HUES48 (cell line): ENCODE data around the gene GNGT2.

Experiments
- H3K27ac ChIP-seq: one replicate; pipeline ENCODE4 v1.7.0; 2013; ENCODE audit warnings: low read depth, low read length, inconsistent platforms
- H3K27me3 ChIP-seq: 2 replicates; pipeline ENCODE4 v1.6.1; 2013; ENCODE audit warnings: mild to moderate bottlenecking, low read length; ENCODE audit not compliant: control insufficient read depth, insufficient read depth
- H3K36me3 ChIP-seq: 2 replicates; pipeline ENCODE4 v1.6.1; 2013; ENCODE audit warnings: low read length; ENCODE audit not compliant: control insufficient read depth, insufficient read depth
- H3K4me1 ChIP-seq: 2 replicates; pipeline ENCODE4 v1.6.1; 2013; ENCODE audit warnings: mild to moderate bottlenecking, low read length; ENCODE audit not compliant: control insufficient read depth, insufficient read depth
- H3K4me3 ChIP-seq: 2 replicates; pipeline ENCODE4 v1.5.1; 2013; ENCODE audit warnings: mild to moderate bottlenecking, low read depth, low read length
- H3K9ac ChIP-seq: 2 replicates; pipeline ENCODE4 v1.6.1; 2013; ENCODE audit warnings: mild to moderate bottlenecking, low read depth, low read length, moderate library complexity
- H3K9me3 ChIP-seq: 2 replicates; pipeline ENCODE4 v1.6.1; 2013; ENCODE audit warnings: low read length; ENCODE audit not compliant: control insufficient read depth, insufficient read depth

Gene GNGT2

GRCh38 chr17:49162866-49163265 lies 47.5 kb downstream of the GNGT2 start:
- Histone ChIP-seq H3K9ac (no peak overlapping the region), H3K4me1 (no peaks in the 10 kb centered on the region), H3K27me3 (no peaks in the 10 kb centered on the region; the same call in 1 of the 2 replicates), H3K27ac (no peak overlapping the region), H3K9me3 (no peaks in the 10 kb centered on the region), H3K36me3 (no peaks in the 10 kb centered on the region), H3K4me3 (no peak overlapping the region)

GRCh38 chr17:49157784-49158183 lies 52.6 kb downstream of the GNGT2 start:
- Histone ChIP-seq H3K27me3 (no peaks in the 10 kb centered on the region; the same call in 1 of the 2 replicates), H3K9me3 (no peaks in the 10 kb centered on the region), H3K27ac (peak overlapping the region; percentile 28), H3K9ac (no peak overlapping the region), H3K4me3 (no peak overlapping the region), H3K4me1 (no peaks in the 10 kb centered on the region), H3K36me3 (no peaks in the 10 kb centered on the region)

- Histone ChIP-seq H3K36me3 (no peaks in the 10 kb centered on the region), H3K27me3 (no peaks in the 10 kb centered on the region; the same call in 1 of the 2 replicates), H3K27ac (no peak overlapping the region), H3K4me1 (no peaks in the 10 kb centered on the region), H3K9ac (no peak overlapping the region), H3K4me3 (no peak overlapping the region), H3K9me3 (no peaks in the 10 kb centered on the region)
Measured at GRCh38 chr17:49156256-49156655, 54.1 kb downstream of the GNGT2 start.
